ENCODE measurements around the gene CLEC2D.
"Not testable (repeated sequence)": the region's sequence is repeated elsewhere in the genome, so short reads cannot be mapped to it uniquely, and the experiment has no call there.

DNA sequence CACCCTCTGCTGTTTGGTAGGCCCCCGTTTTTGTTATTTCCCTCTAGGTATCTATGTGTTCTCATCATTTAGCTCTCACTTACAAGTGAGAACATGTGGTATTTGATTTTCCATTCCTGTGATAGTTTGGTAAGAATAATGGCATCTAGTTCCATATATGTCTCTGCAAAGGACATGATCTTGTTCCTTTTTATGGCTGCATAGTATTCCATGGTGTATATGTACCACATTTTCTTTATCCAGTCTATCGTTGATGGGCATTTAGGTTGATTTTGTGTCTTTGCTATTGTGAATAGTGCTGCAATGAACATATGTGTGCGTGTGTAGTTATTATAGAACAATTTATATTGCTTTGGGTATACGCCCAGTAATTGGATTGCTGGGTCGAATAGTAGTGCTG, 35.0 kb downstream of the CLEC2D start:
- TF ChIP-seq, protein P1, sequence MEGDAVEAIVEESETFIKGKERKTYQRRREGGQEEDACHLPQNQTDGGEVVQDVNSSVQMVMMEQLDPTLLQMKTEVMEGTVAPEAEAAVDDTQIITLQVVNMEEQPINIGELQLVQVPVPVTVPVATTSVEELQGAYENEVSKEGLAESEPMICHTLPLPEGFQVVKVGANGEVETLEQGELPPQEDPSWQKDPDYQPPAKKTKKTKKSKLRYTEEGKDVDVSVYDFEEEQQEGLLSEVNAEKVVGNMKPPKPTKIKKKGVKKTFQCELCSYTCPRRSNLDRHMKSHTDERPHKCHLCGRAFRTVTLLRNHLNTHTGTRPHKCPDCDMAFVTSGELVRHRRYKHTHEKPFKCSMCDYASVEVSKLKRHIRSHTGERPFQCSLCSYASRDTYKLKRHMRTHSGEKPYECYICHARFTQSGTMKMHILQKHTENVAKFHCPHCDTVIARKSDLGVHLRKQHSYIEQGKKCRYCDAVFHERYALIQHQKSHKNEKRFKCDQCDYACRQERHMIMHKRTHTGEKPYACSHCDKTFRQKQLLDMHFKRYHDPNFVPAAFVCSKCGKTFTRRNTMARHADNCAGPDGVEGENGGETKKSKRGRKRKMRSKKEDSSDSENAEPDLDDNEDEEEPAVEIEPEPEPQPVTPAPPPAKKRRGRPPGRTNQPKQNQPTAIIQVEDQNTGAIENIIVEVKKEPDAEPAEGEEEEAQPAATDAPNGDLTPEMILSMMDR (conservative IDR thresholded peaks at IDR 0.05; ENCODE audit: low read depth, low read length): not testable (repeated sequence)
- not testable (repeated sequence) for TF ChIP-seq EZH2phosphoT487 (IDR thresholded peaks at IDR 0.05; ENCODE audit: borderline replicate concordance, low read length); EZH2 (IDR thresholded peaks at IDR 0.05; ENCODE audit: low read length, unreplicated experiment)
